ENCODE measurements around the gene NRXN3. TPM values are rescaled to one million over a fixed set of nuclear protein-coding genes. Genes with fewer than 3 reads are reported as not detected.

NRXN3 gene
- total and polyA plus RNA-seq, 4 donors, result 0.07 to 1.2 (median 0.23) TPM

GRCh38 chr14:79493081-79493645 is 1323.0 kb downstream of the NRXN3 start:
- Histone ChIP-seq H3K36me3 (ENCODE audit: control insufficient read depth in 4 of 4, insufficient read depth in 3 of 4, low read depth in 1 of 4, low read length in 3 of 4) (no peaks in the 10 kb centered on the region), H3K4me3 (ENCODE audit: low read depth in 1 of 3, low read length in 3 of 3) (no peak overlapping the region), H3K9ac (ENCODE audit: low read depth in 1 of 2, low read length in 2 of 2) (no peak overlapping the region), H3K9me3 (ENCODE audit: control insufficient read depth in 4 of 4, low read length in 3 of 4) (no peaks in the 10 kb centered on the region), H3K27me3 (ENCODE audit: control insufficient read depth in 4 of 4, insufficient read depth in 4 of 4, low read length in 3 of 4) (no peaks in the 10 kb centered on the region), H3K27ac (ENCODE audit: low read depth in 1 of 2, low read length in 2 of 2) (no peak overlapping the region), H3K4me1 (ENCODE audit: control insufficient read depth in 4 of 4, insufficient read depth in 4 of 4, low read length in 3 of 4) (no peaks in the 10 kb centered on the region)
- no peak for TF ChIP-seq SP1 (IDR thresholded peaks at IDR 0.05)
- WGBS, result 67% methylated on average over 3 of the region's 3 CpGs
- DNase-seq (ENCODE audit: low spot score), result no peak

DNA sequence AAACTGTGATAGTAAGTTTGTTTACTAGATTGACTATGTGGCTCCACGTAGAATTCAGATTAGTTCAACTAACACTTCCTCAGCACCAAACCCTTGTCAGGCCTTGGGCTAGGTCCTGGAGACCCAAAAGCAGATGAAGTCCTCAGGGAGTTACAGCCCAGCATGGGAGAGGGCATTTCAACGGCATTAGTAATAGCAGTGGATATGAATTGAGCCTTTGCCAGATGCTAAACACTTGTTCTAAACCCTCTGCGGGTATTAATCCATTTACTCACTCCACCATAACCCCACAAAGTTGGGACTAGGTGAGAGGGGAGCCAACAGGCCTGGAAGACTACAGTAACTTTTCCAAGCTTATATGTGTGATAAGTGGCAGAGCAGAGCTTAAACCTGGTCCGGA is 1326.5 kb downstream of the NRXN3 start:
- no peaks in the 10 kb centered on the region for H3K27me3 ChIP-seq (ENCODE audit: control insufficient read depth in 4 of 4, insufficient read depth in 4 of 4, low read length in 3 of 4)

More for the DNA sequence above, 1326.5 kb downstream of the NRXN3 start:
- H3K9ac ChIP-seq (ENCODE audit: low read depth in 1 of 2, low read length in 2 of 2), result no peak overlapping the region
- no peak for DNase-seq (ENCODE audit: low spot score)
- TF ChIP-seq NR2F2 (IDR thresholded peaks at IDR 0.05) (no peak), TAF1 (conservative IDR thresholded peaks at IDR 0.05) (no peak), EGR1 (IDR thresholded peaks at IDR 0.05; ENCODE audit: low read depth in 2 of 2) (no peak), JUND (IDR thresholded peaks at IDR 0.05) (no peak), ZBTB33 (IDR thresholded peaks at IDR 0.05) (no peak), RAD21 (IDR thresholded peaks at IDR 0.05) (no peak), FOXA2 (IDR thresholded peaks at IDR 0.05) (no peak), HNF4A (conservative IDR thresholded peaks at IDR 0.05) (no peak), CTCF (IDR thresholded peaks at IDR 0.05; ENCODE audit: low read depth, low read length, missing input control) (no peak), SP1 (IDR thresholded peaks at IDR 0.05) (no peak)
- TF ChIP-seq, protein P1, sequence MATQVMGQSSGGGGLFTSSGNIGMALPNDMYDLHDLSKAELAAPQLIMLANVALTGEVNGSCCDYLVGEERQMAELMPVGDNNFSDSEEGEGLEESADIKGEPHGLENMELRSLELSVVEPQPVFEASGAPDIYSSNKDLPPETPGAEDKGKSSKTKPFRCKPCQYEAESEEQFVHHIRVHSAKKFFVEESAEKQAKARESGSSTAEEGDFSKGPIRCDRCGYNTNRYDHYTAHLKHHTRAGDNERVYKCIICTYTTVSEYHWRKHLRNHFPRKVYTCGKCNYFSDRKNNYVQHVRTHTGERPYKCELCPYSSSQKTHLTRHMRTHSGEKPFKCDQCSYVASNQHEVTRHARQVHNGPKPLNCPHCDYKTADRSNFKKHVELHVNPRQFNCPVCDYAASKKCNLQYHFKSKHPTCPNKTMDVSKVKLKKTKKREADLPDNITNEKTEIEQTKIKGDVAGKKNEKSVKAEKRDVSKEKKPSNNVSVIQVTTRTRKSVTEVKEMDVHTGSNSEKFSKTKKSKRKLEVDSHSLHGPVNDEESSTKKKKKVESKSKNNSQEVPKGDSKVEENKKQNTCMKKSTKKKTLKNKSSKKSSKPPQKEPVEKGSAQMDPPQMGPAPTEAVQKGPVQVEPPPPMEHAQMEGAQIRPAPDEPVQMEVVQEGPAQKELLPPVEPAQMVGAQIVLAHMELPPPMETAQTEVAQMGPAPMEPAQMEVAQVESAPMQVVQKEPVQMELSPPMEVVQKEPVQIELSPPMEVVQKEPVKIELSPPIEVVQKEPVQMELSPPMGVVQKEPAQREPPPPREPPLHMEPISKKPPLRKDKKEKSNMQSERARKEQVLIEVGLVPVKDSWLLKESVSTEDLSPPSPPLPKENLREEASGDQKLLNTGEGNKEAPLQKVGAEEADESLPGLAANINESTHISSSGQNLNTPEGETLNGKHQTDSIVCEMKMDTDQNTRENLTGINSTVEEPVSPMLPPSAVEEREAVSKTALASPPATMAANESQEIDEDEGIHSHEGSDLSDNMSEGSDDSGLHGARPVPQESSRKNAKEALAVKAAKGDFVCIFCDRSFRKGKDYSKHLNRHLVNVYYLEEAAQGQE (IDR thresholded peaks at IDR 0.05), result no peak
- TF ChIP-seq, protein P2, sequence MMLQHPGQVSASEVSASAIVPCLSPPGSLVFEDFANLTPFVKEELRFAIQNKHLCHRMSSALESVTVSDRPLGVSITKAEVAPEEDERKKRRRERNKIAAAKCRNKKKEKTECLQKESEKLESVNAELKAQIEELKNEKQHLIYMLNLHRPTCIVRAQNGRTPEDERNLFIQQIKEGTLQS (IDR thresholded peaks at IDR 0.05), result no peak
- H3K36me3 ChIP-seq (ENCODE audit: control insufficient read depth in 4 of 4, insufficient read depth in 3 of 4, low read depth in 1 of 4, low read length in 3 of 4), result no peaks in the 10 kb centered on the region
- no peaks in the 10 kb centered on the region for H3K9me3 ChIP-seq (ENCODE audit: control insufficient read depth in 4 of 4, low read length in 3 of 4)
- H3K4me3 ChIP-seq (ENCODE audit: low read depth in 1 of 3, low read length in 3 of 3), result no peak overlapping the region
- H3K27ac ChIP-seq (ENCODE audit: low read depth in 1 of 2, low read length in 2 of 2), result no peak overlapping the region
- WGBS, result 92% methylated on average over 4 of the region's 4 CpGs
- no peaks in the 10 kb centered on the region for H3K4me1 ChIP-seq (ENCODE audit: control insufficient read depth in 4 of 4, insufficient read depth in 4 of 4, low read length in 3 of 4)
